Colonic mucosa (tissue), 4 donors: ENCODE measurements around the gene LINC00305. TPM values are rescaled to one million over a fixed set of nuclear protein-coding genes. Genes with fewer than 3 reads are reported as not detected.

Experiments used
- DNase-seq: peaks from one replicate; pipeline ENCODE4 v3.0.0-alpha.2; 2020
- H3K27ac ChIP-seq: fragments of 200-600 bp; one replicate; pipeline ENCODE4 v1.8.0; 2021
- H3K27me3 ChIP-seq: fragments of 200-600 bp; one replicate; pipeline ENCODE4 v1.8.0; 2021
- H3K36me3 ChIP-seq: fragments of 200-600 bp; one replicate; pipeline ENCODE4 v1.8.0; 2021
- H3K4me1 ChIP-seq: fragments of 200-600 bp; one replicate; pipeline ENCODE4 v1.8.0; 2021; ENCODE audit warnings: mild to moderate bottlenecking
- H3K4me3 ChIP-seq: fragments of 200-600 bp; one replicate; pipeline ENCODE4 v1.8.0; 2021
- H3K9ac ChIP-seq, 2 donors: one replicate each; pipeline ENCODE4 v1.7.0; 2013; ENCODE audit warnings: control low read depth in 2 of 2, low read depth in 2 of 2, low read length in 2 of 2
- H3K9me3 ChIP-seq: fragments of 200-600 bp; one replicate; pipeline ENCODE4 v1.8.0; 2021
- CTCF ChIP-seq: fragments of 200-600 bp; IDR thresholded peaks from one replicate; pipeline ENCODE4 v1.8.0; 2022; ENCODE audit warnings: antibody characterized with exemption, mild to moderate bottlenecking
- intact Hi-C: fragments of 100-400 bp; cut with DNase I; formaldehyde crosslinking; loops from one replicate; pipeline ENCODE4 v1.14.1; 2022
- total RNA-seq, 2 donors: library from RNA; stranded (reverse); fragmentation: NEBNext Ultra II Directional in 1 of 2; extraction: Animal tissue kit (Norgen Biotek cat#: 25700) in 1 of 2; gene quantifications; one replicate each; pipeline ENCODE4 v1.2.1, GENCODE V29; 2021
- donor health status: healthy.
- donor health status: DM: no; HTN: no; CAD: no.
- donor health status: DM: no; HTN: no; CAD: no.

Gene LINC00305
- total RNA-seq, 2 donors from 2014 or later, result not detected

- no peak for DNase-seq
- Histone ChIP-seq H3K9me3 (no peaks in the 10 kb centered on the region), H3K36me3 (no peaks in the 10 kb centered on the region), H3K4me3 (no peak overlapping the region), H3K27me3 (no peaks in the 10 kb centered on the region), H3K9ac (no peak overlapping the region), H3K27ac (no peak overlapping the region), H3K4me1 (no peaks in the 10 kb centered on the region)
- no peak for TF ChIP-seq CTCF
- intact Hi-C loops, result no loop called here
Measured at GRCh38 chr18:64118406-64118805, 30.5 kb downstream of the LINC00305 start.

- DNase-seq, result no peak
- Histone ChIP-seq H3K9ac (no peak overlapping the region), H3K4me1 (no peaks in the 10 kb centered on the region), H3K27me3 (no peaks in the 10 kb centered on the region), H3K9me3 (no peaks in the 10 kb centered on the region), H3K4me3 (no peak overlapping the region), H3K36me3 (no peaks in the 10 kb centered on the region), H3K27ac (no peak overlapping the region)
- no peak for TF ChIP-seq CTCF
- intact Hi-C loops, result no loop called here
Measured at GRCh38 chr18:64116571-64117175, 32.2 kb downstream of the LINC00305 start.

GRCh38 chr18:64115881-64116280, 33.0 kb downstream of the LINC00305 start:
- no peaks in the 10 kb centered on the region for H3K4me1 ChIP-seq
- no peaks in the 10 kb centered on the region for H3K9me3 ChIP-seq
- H3K27me3 ChIP-seq, result no peaks in the 10 kb centered on the region
- no peak for TF ChIP-seq CTCF
- no peak overlapping the region for H3K27ac ChIP-seq
- H3K36me3 ChIP-seq, result no peaks in the 10 kb centered on the region
- intact Hi-C loops, result no loop called here
- H3K9ac ChIP-seq, result no peak overlapping the region
- DNase-seq, result no peak
- no peak overlapping the region for H3K4me3 ChIP-seq

GRCh38 chr18:64111950-64112349, 36.9 kb downstream of the LINC00305 start:
- no peak overlapping the region for H3K4me3 ChIP-seq
- H3K9ac ChIP-seq, result no peak overlapping the region
- no peaks in the 10 kb centered on the region for H3K27me3 ChIP-seq
- no peaks in the 10 kb centered on the region for H3K9me3 ChIP-seq
- no peak for DNase-seq
- no peaks in the 10 kb centered on the region for H3K36me3 ChIP-seq
- intact Hi-C loops, result no loop called here
- TF ChIP-seq CTCF, result no peak
- H3K4me1 ChIP-seq, result no peaks in the 10 kb centered on the region
- no peak overlapping the region for H3K27ac ChIP-seq

GRCh38 chr18:64110692-64111480, 38.0 kb downstream of the LINC00305 start:
- H3K27ac ChIP-seq, result no peak overlapping the region
- no peaks in the 10 kb centered on the region for H3K9me3 ChIP-seq
- H3K27me3 ChIP-seq, result no peaks in the 10 kb centered on the region
- no peak overlapping the region for H3K9ac ChIP-seq
- no peaks in the 10 kb centered on the region for H3K4me1 ChIP-seq
- no peak for DNase-seq
- no peak overlapping the region for H3K4me3 ChIP-seq
- intact Hi-C loops, result no loop called here
- no peak for TF ChIP-seq CTCF
- H3K36me3 ChIP-seq, result no peaks in the 10 kb centered on the region
